ENCODE results near the gene C19orf47.

- TF ChIP-seq CTCF (IDR thresholded peaks at IDR 0.05), result no peak
- no peak for TF ChIP-seq POLR2A (IDR thresholded peaks at IDR 0.05)
- TF ChIP-seq POLR2AphosphoS5 (IDR thresholded peaks at IDR 0.05), result no peak
Measured at GRCh38 chr19:40365010-40365409, 16.8 kb upstream of the C19orf47 start.
